GM19043 (cell line): ENCODE results near the gene CD93.

Experiments
- ATAC-seq: cut with Tn5 transposase; IDR thresholded peaks from one replicate; pipeline ENCODE4 v1.9.1; 2021; ENCODE audit warnings: low read depth; ENCODE audit not compliant: unreplicated experiment

CD93 gene

GRCh38 chr20:23120936-23121750, 35.0 kb upstream of the CD93 start:
- ATAC-seq: no peak

DNA sequence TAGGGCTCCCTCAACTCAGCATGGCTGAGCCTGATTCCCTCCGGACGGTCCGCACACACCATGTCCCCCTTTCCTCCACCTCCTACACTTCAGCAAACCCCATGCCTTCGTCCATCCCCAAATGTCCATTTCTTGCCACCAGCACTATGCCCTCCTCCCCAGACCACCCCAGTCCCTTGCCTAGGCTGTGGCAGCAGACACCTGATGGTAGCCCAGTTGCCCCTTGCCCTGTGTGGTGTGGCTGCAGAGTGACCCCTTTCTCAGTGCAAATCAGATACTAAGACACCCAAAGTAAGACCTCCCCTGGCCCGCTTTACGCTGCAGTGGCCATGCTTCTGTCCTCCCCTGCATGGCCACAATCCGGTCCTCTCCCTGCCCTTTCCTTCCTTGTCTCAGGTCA, 34.1 kb upstream of the CD93 start:
- ATAC-seq: no peak

GRCh38 chr20:23119456-23120216, 33.5 kb upstream of the CD93 start:
- no peak for ATAC-seq

GRCh38 chr20:23118766-23119165, 32.6 kb upstream of the CD93 start:
- no peak for ATAC-seq

DNA sequence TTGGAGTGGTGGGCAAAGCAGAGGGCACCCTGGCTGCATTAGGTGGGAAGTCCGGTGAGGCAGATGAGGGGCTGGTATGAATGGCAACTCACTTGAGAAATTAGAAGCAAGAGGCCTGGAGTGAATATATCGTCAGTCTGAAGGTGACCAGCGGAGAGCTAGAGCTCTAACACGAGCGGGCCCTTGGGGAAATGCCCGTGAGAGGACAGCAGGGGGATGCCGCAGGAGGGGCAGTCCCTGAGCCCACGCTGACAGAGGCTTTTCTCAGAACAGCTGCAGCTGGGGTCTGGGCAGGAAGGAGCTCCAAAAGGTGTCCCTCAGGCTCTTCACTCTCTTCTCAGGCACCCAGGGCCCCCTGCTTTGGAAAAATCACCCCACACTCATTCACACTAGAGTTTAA, 32.0 kb upstream of the CD93 start:
- ATAC-seq: no peak

DNA sequence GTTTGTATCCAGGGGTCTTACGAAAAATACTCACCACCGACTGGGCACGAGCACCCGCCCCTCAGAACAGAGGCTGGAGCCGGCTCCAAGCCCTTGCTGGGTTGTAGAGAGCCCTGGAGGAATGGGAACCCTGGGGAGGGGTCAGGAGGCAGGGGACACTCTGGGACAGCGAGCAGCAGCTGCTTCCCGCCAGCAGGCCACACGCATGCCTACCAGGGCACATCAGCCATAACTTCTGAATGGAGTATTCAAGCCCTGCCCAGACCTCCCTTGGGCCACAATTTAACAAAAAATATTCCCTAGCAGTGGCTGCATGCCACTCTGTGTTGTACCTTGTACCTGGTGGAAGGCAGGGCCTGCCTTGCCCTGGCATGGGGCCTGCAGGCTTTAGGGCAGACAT, 31.6 kb upstream of the CD93 start:
- ATAC-seq: no peak

- ATAC-seq: no peak
Measured at GRCh38 chr20:23116311-23117089, 30.4 kb upstream of the CD93 start.

DNA sequence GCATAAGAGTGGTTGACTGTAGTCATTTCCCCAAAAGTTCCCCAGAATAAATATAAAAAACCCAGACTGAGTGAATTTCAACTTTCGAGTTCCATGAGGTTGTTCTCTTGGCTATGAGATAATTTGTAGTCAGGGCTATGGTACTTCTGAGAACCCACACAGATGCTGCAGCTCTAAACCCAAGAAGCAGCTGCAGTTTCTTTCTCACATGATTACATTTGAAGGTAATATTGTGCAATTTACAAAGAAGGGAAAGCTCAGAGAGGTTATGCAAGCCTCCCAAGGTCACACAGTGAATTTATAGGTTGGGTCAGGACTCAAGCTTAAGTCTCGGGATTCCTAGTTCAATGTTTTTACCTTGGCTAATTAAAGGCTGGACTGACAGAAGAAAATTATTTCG, 29.7 kb upstream of the CD93 start:
- no peak for ATAC-seq

- no peak for ATAC-seq
Measured at GRCh38 chr20:23114448-23115082, 28.4 kb upstream of the CD93 start.

GRCh38 chr20:23114018-23114417, 27.9 kb upstream of the CD93 start:
- ATAC-seq: no peak

DNA sequence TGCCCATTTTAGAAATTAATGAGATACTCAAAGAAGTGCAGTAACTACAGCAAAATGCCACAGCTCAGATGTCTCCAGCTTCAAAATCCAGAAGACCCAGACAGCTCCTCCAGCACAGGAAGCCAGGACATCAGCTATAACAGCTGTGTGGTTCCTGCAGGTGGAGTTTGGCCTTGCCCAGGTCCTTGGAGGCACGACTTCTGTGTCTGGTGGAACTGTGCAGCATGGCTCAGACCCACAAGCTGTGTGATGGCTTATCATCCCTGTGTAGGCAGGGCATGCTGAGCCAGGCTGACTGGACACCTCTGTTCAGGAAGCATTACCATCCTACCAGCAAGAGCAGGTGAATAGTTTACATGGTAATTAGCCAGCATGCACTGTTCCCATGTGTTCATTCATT, 26.5 kb upstream of the CD93 start:
- no peak for ATAC-seq

DNA sequence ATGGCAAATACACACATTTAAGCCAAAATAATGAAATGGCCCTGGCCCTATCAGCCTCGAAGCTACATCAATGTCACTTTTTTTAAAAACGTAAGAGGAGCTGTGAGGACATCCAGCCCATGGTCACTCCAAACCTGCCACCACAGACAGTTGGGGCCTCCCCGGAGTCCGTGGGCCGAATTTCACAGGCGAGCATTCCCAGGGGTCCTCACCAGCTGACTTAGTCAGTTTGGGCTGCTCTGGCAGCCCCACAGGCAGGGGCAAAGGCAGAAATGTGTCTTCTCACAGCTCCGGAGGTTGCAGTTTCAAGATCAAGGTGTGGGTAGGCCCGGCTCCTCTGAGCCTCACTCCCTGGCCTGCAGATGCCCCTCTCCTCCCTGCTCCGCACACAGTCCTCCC, 25.8 kb upstream of the CD93 start:
- ATAC-seq: no peak

GRCh38 chr20:23111307-23111943, 25.3 kb upstream of the CD93 start:
- ATAC-seq: no peak

- no peak for ATAC-seq
Measured at GRCh38 chr20:23108871-23109270, 22.7 kb upstream of the CD93 start.

- ATAC-seq: no peak
Measured at GRCh38 chr20:23107466-23107865, 21.3 kb upstream of the CD93 start.

- no peak for ATAC-seq
Measured at GRCh38 chr20:23106271-23106851, 20.2 kb upstream of the CD93 start.

DNA sequence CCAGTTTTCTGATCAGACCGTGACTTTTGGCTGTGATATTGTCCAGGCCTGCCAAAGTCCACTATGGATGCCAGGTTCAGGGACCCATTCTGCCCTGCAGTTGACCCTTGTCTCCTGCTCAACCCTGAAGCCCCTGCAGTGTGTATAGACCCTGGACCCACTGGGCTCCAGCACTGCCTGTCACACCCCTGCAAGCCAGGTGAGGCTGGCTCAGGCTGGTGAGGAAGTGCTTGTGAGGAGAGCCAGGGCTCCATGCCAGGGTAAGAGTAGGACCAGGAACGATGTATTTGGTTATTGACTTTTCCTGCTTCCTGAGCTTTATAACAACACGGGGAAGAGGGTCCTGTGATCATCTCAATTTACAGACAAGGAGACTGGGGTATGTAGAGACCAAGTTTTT, 19.1 kb upstream of the CD93 start:
- ATAC-seq: no peak

- no peak for ATAC-seq
Measured at GRCh38 chr20:23103284-23104018, 17.3 kb upstream of the CD93 start.

- no peak for ATAC-seq
Measured at GRCh38 chr20:23101696-23102406, 15.7 kb upstream of the CD93 start.
